NOMO-1 (cell line): Measurements from ENCODE around the gene RDH8.
"Not testable (repeated sequence)": the region's sequence is repeated elsewhere in the genome, so short reads cannot be mapped to it uniquely, and the experiment has no call there.

Experiments
- DNase-seq, 2 experiments: peaks; one replicate each; lab custom pipeline; 2025; ENCODE audit not compliant: unreplicated experiment in 2 of 2; lab: John Stamatoyannopoulos, UW

Gene RDH8

GRCh38 chr19:10004617-10005016 is 8.7 kb upstream of the RDH8 start:
- DNase-seq: no peak

DNA sequence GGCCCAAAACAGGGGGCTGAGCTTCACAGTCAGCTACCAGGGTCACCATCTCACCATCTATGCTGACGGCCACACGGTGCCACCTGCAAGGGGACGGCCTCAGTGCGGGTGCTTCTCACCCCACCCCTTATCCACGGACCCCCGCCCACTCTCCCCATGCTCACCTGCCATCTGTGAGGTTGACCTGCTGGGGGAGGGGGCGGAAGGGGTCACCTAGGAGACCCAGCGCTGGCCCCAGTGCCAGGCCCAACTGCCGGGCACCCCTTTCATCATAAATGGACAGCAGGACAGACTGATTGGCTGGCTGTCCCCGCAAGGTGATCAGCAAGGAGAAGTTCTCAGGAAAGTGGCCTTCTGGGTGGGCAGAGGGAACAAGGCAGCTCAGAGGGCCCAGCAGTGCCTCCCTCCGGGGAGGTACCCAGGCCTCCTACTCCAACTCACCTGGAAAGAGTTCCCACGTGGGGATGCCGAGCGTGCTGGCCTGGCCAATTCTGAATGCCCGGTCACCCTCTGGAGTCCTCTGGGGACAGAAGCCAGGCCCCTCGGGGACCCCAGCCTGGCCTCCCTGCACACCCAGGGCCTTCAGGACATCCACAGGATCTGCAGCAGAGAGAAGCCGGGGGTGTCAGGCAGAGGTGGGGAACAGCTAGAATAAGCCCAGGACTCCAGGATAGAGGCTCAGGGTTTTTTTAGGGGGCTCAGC is 7.5 kb upstream of the RDH8 start:
- no peak for DNase-seq

DNA sequence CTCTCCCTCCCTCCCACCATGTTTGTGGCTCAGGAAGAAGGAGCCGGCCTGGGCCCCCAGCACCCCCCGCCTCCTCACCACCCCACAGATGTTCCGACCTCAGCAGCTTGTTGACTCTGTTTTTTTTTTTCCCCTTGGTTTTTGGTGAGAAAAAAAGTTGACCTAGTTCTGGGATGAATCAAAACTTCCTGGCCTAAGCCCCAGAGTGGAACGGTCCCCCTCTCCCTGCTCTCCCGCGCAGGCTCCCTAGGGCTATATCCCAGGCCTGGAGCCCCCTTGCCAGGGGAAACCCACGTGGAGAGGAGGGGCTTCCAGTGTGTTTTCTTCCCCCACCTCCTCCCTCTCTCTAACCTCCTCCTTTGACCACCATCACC is 7.0 kb upstream of the RDH8 start:
- DNase-seq: no peak

DNA sequence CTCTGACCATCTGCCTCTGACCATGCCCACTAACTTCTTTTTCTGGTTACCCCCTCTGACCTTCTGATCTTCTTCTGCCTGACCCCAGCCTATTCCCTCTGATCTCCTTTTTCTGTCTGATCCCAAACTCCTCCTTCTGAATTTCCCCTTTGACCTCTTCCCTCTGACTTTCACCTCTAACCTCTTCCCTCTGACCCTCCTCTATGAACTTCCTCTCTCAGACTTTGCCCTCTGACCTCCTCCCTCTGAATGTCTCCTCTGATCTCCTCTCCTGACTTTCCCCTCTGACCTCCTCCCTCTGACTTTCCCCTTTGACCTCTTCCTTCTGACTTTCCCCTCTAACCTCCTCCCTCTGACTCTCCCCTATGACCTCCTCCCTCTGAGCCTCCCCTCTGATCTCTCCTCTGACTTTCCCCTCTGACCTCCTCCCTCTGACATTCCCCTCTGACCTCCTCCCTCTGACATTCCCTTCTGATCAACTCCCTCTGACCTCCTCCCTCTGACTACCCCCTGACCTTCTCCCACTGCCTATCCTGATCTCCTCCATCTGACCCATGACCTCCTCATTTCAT is 6.4 kb upstream of the RDH8 start:
- DNase-seq: no peak

- DNase-seq: no peak
Measured at GRCh38 chr19:10007371-10008183, 5.7 kb upstream of the RDH8 start.

DNA sequence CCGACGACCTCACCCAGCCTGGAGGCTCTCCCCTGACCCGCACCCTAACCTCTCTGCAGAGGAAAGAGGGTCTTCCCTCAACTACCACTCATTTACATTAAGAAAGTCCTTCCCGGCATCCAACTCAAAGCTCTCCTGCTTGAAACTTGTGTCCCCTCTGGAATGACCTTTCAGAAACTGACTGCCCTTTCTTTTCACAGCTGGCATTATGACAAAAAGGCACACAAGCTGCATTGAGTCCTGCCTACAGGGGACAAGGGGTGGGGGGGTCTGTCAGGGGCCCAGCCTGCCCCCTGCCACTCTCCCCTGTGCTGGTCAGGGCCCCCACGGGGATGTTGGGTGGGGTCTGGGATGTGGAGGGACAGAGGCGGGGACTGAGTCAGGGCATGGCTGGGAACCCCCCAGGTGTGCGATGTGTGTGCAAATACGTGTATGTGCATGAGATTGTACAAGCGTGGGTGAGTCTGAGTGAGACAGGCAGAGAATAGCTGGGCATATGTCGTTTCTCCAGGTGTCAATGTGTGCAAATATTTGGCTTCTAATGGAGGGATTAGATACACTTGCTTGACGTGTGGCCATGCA is 5.0 kb upstream of the RDH8 start:
- no peak for DNase-seq

DNA sequence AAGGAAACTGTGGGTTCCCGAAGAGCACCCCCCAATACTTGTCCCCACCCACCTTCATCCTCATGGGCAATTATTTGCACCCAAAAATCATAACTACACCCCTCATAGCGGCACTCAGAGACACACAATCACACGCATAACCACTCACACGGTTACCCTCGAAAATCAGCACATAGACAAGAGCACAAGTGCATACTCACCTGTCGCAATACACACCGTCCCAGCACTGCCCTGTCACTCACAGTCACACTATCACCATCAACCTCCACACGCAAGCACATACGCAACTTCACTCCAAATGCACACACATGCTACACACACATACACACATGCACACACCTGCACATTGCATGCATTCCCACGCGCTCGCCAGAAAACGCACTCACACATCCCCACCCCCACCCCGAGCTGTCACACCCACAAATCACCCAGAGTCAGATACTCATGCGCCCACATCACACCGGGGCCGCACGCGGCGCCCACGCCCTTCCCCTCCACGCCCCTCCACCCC is 3.5 kb upstream of the RDH8 start:
- DNase-seq: no peak

DNA sequence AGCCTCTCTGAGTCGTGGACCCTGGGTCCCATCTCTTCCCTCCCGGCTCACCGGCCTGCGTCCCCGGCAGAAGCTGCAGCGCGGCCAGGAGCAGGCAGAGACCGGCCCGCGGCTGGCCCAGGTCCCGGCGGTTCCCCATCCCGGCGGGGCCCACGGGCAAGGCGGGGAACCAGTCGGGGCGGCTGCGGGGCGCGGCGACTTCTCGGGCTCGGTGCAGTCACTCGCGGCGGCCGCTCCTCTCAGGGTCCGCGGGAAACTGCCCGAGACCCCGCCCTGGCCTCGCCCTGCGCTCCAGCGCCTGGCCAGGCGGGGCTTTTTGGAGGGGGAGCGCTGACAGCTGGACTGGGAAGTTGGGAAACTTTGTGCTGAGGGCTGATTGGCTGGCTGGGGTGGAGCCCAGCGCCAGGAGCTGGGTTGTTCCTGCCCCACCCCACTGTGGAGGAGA is 3.0 kb upstream of the RDH8 start, which contains the start of gene COL5A3:
COL5A3 (minus strand) TSS at position 258 of the 445 bp plus-strand sequence; CDS start at position 139, 119 bp downstream.
- no peak for DNase-seq

DNA sequence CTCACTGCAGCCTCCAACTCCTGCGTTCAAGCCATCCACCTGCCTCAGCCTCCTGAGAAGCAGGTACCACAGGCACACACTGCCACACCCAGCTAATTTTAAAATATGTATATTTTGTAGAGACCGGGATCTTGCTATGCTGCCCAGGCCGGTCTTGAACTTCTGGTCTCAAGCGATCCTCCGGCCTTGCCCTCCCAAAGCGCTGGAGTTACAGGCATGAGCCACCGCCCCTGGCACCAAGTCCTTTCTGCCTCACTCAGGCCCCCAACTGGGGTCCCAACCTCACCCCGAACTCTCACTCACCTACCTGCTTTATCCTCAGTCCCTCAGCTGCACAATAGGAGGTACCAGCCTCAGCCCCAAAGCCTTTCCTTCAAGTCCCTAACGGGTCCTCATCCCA is 2.3 kb upstream of the RDH8 start:
- DNase-seq: no peak

DNA sequence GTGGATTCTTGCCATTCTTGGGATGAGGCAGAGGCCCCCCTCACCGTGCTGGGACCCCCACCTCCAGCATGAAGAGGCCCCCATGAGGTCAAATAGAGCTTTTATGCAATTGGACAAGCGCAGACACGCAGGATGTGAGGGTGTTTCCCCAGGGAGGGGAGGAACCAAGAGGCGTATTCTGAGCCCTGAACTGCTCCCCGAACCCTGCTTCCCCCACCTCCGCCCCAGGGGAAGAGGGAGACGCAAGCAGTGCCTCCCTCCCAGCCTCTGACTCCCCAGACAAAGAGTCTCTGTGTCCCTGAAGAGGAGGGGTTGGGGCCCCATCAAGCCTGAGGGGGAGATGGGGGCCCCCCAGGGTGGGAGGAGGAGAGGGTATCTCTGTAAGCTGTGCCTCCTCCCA is 1.3 kb upstream of the RDH8 start:
- no peak for DNase-seq

- no peak for DNase-seq
Measured at GRCh38 chr19:10013834-10014618, 743 bp downstream of the RDH8 start.

DNA sequence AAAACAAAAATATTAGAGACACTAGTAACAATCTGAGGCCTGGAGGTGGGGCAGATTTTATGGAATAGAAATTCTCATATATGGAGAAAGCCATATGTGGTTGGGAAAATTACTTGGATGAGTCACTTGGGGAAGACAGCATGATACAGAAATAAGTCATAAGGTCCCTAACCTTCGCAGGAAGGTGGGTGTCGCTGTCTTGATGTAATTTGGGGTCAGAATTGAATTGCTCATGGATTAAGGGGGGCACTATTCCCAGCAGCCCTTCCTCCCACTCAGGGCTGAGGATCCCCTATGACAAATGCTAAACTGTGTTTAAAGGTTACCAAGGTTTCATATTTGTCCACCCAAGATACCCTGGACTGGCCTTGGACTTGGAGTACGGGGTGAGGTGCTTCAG is 5.0 kb downstream of the RDH8 start:
- DNase-seq: no peak

DNA sequence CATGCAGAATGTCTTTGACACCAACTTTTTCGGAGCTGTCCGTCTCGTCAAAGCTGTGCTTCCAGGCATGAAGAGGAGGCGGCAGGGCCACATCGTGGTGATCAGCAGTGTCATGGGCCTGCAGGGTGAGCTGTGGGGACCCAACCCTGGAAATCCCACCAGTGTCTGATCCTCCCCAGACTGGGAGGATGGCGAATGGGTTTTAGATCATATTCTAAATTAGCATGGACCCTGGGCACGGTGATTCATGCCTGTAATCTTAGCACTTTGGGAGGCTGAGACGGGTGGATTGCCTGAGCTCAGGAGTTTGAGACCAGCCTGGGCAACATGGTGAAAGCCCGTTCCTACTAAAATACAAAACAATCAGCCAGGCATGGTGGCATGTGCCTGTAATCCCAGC is 5.5 kb downstream of the RDH8 start:
- DNase-seq: no peak

GRCh38 chr19:10019246-10019645 is 6.0 kb downstream of the RDH8 start:
- no peak for DNase-seq

- no peak for DNase-seq
Measured at GRCh38 chr19:10020851-10021250, 7.6 kb downstream of the RDH8 start.

- DNase-seq: no peak
Measured at GRCh38 chr19:10021446-10021845, 8.2 kb downstream of the RDH8 start.

- no peak for DNase-seq
Measured at GRCh38 chr19:10021863-10022262, 8.6 kb downstream of the RDH8 start.

- not testable (repeated sequence) for DNase-seq
Measured at GRCh38 chr19:10023096-10023495, 9.8 kb downstream of the RDH8 start.

- DNase-seq: no peak
Measured at GRCh38 chr19:10026744-10027143, 13.5 kb downstream of the RDH8 start.

DNA sequence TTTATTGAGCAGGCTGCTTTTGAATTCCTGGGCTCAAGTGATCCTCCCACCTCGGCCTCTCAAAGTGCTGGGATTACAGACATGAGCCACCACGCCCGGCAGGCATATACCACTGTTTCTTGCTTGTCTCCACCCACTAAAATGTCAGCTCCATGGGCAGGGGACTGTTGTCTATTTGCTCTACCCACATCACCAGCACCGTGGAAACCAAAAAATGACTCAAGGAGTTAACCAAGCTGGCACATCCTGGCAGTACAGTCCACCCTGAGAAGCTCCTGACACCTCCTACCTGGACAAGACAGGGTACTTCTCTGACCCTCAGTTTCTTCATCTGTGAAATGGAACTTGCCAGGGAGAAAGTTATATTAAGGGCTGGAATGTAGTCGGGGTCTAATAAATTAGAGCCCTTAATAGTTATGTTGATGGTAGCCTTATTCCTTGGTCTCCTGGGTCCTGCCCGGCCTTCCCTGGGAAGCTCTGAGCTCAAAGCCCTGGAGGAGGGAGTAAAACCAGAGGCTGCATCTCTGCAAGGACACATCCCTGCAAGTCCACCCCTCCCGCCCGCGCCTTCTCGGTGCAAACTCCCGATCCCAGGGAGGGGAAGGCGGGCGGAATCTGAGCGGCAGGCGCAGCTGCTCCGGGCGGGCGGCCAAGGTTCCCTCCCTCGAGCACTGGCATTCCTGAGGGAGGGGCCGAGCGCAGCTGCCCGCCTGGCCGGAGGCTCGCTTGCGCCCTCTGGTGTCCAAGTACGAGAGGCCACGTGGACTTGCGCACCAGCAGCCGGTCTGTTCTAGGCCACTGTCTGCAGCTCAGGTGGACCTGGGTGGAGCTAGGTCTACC is 14.1 kb downstream of the RDH8 start:
- DNase-seq: peak; percentile 57 to 76
